ENCODE data around the gene PMM1.
"Not testable (repeated sequence)": the region's sequence is repeated elsewhere in the genome, so short reads cannot be mapped to it uniquely, and the experiment has no call there.

PMM1 gene

GRCh38 chr22:41562461-41562860 is 27.2 kb downstream of the PMM1 start:
- no peak for DNase-seq

- DNase-seq = no peak
Observed at GRCh38 chr22:41561788-41562187, 27.9 kb downstream of the PMM1 start.

GRCh38 chr22:41561335-41561734 is 28.3 kb downstream of the PMM1 start:
- no peak for DNase-seq

- DNase-seq = no peak
Observed at GRCh38 chr22:41560095-41560471, 29.6 kb downstream of the PMM1 start.

GRCh38 chr22:41558241-41558630 is 31.4 kb downstream of the PMM1 start:
- DNase-seq = not testable (repeated sequence)

- DNase-seq = peak in 1 of 2 donors; percentile 7
Observed at GRCh38 chr22:41557401-41558240, 32.0 kb downstream of the PMM1 start.

- DNase-seq = no peak
Observed at GRCh38 chr22:41556561-41556960, 33.1 kb downstream of the PMM1 start.

- DNase-seq = no peak
Observed at GRCh38 chr22:41555325-41555982, 34.2 kb downstream of the PMM1 start.

GRCh38 chr22:41551877-41552582 is 37.6 kb downstream of the PMM1 start:
- DNase-seq = no peak

GRCh38 chr22:41550952-41551491 is 38.6 kb downstream of the PMM1 start:
- no peak for DNase-seq

GRCh38 chr22:41548830-41549211 is 40.8 kb downstream of the PMM1 start:
- DNase-seq = no peak

- no peak for DNase-seq
Observed at GRCh38 chr22:41544671-41545476, 44.8 kb downstream of the PMM1 start.

- DNase-seq = peak; percentile 94 to 97
Observed at GRCh38 chr22:41543854-41544670, 45.6 kb downstream of the PMM1 start, which contains the start of gene POLR3H. POLR3H (minus strand) TSS chr22:41544470; CDS start chr22:41544101, 369 bp downstream.

- no peak for DNase-seq
Observed at GRCh38 chr22:41542224-41542623, 47.4 kb downstream of the PMM1 start.

GRCh38 chr22:41541484-41541883 is 48.2 kb downstream of the PMM1 start:
- no peak for DNase-seq

GRCh38 chr22:41540365-41540764 is 49.3 kb downstream of the PMM1 start:
- no peak for DNase-seq

GRCh38 chr22:41540006-41540315 is 49.7 kb downstream of the PMM1 start:
- no peak for DNase-seq

- no peak for DNase-seq
Observed at GRCh38 chr22:41539146-41540005, 50.3 kb downstream of the PMM1 start.

- no peak for DNase-seq
Observed at GRCh38 chr22:41538583-41538982, 51.1 kb downstream of the PMM1 start.

GRCh38 chr22:41537203-41537602 is 52.4 kb downstream of the PMM1 start:
- no peak for DNase-seq

GRCh38 chr22:41535244-41535643 is 54.4 kb downstream of the PMM1 start:
- DNase-seq = no peak
